K562 (cell line): ENCODE data around the gene CHCHD1. TPM values are rescaled to one million over a fixed set of nuclear protein-coding genes. Genes with fewer than 3 reads are reported as not detected.

Source experiments
- ATAC-seq: fragments of 200-7000 bp; cut with Tn5 transposase; 3 replicates; pipeline ENCODE4 v1.9.1; 2020; ENCODE audit warnings: moderate library complexity
- BruUV-seq: library from RNA; stranded (reverse); fragments of 400-500 nt; replicated peaks from 2 replicates; lab custom pipeline; 2021; lab: Mats Ljungman, UMichigan
- CTCF ChIA-PET: fragments of 300-600 bp; formaldehyde crosslinking; extraction: SDS; loops from one replicate; lab custom pipeline; 2021; ENCODE audit warnings: low intra/inter-chr PET ratio; lab: Yijun Ruan, JAX
- POLR2A ChIA-PET: fragments of 300-600, 350-650 bp; sonication (Branson Sonifier 250); formaldehyde crosslinking; extraction: SDS; loops from one replicate; lab custom pipeline; 2021; ENCODE audit warnings: antibody characterized with exemption, inconsistent platforms; lab: Yijun Ruan, JAX
- DNase-seq, 4 experiments: peaks; one replicate each; pipeline versions ENCODE4 v3.0.0 to v3.0.0-alpha.2; 2011 to 2018; ENCODE audit warnings: low spot score in 3 of 4, mixed read lengths in 3 of 4; ENCODE audit errors: extremely low read depth in 1 of 4
- FAIRE-seq: peaks from 2 replicates; lab custom pipeline; 2011; peaks lifted over from hg19 to GRCh38; lab: Jason Lieb, UNC
- H2AFZ ChIP-seq: 2 replicates; pipeline ENCODE4 v1.6.0; 2011; ENCODE audit warnings: low read depth, low read length, control low read depth, inconsistent platforms
- H3K27ac ChIP-seq: fragments of 200-600 bp; 3 replicates; pipeline ENCODE4 v1.8.0; 2011; ENCODE audit warnings: low read depth, mild to moderate bottlenecking, control low read depth, inconsistent platforms, low read length, moderate library complexity, mixed read lengths; ENCODE audit errors: extremely low read depth
- H3K27me3 ChIP-seq, 2 experiments: fragments of 300-600 bp in 1 of 2; 2 replicates in 1 of 2; 3 replicates in 1 of 2; pipeline versions ENCODE4 v1.6.0 to v1.8.0; 2011; ENCODE audit warnings: inconsistent platforms in 2 of 2, low read length in 2 of 2, mild to moderate bottlenecking in 1 of 2, mixed read lengths in 1 of 2, moderate library complexity in 1 of 2; ENCODE audit not compliant: control insufficient read depth in 2 of 2, insufficient read depth in 2 of 2
- H3K36me3 ChIP-seq: fragments of 300-600 bp; 3 replicates; pipeline ENCODE4 v1.8.0; 2011; ENCODE audit warnings: mild to moderate bottlenecking, low read length, inconsistent platforms; ENCODE audit not compliant: control insufficient read depth, insufficient read depth
- H3K4me1 ChIP-seq, 2 experiments: fragments of 200-600 bp in 1 of 2; replicated peaks in 1 of 2; 2 replicates in 1 of 2; 3 replicates in 1 of 2; pipeline versions ENCODE4 v1.5.1 to v1.8.0; 2011; ENCODE audit warnings: inconsistent platforms in 2 of 2, low read length in 2 of 2, mild to moderate bottlenecking in 1 of 2, mixed read lengths in 1 of 2, moderate library complexity in 1 of 2; ENCODE audit not compliant: control insufficient read depth in 2 of 2, insufficient read depth in 2 of 2
- H3K4me2 ChIP-seq: 2 replicates; pipeline ENCODE4 v1.6.1; 2011; ENCODE audit warnings: low read length, control low read depth, inconsistent platforms, mixed read lengths; ENCODE audit not compliant: insufficient read depth
- H3K4me3 ChIP-seq: fragments of 200-600 bp; sonication (generic), shearing (Covaris generic); 2 replicates; pipeline ENCODE4 v1.5.1; 2016; ENCODE audit warnings: control low read depth, inconsistent platforms
- H3K79me2 ChIP-seq: fragments of 200-600 bp; 3 replicates; pipeline ENCODE4 v1.8.0; 2011; ENCODE audit warnings: low read length, inconsistent platforms; ENCODE audit not compliant: control insufficient read depth, insufficient read depth
- H3K9ac ChIP-seq, 2 experiments: 2 replicates each; pipeline versions ENCODE4 v1.6.0 to v1.6.1; 2011; ENCODE audit warnings: low read depth in 2 of 2, low read length in 2 of 2, control low read depth in 1 of 2, inconsistent platforms in 1 of 2, mild to moderate bottlenecking in 1 of 2, mixed read lengths in 1 of 2; ENCODE audit not compliant: insufficient read depth in 1 of 2
- H3K9me1 ChIP-seq: one replicate; pipeline ENCODE4 v1.6.0; 2011; ENCODE audit warnings: inconsistent platforms, mild to moderate bottlenecking, low read length, moderate library complexity; ENCODE audit not compliant: control insufficient read depth, insufficient read depth
- H3K9me3 ChIP-seq: replicated peaks from 2 replicates; pipeline ENCODE4 v1.5.1; 2011; ENCODE audit warnings: low read depth, low read length, inconsistent platforms; ENCODE audit not compliant: control insufficient read depth, insufficient read depth
- H4K20me1 ChIP-seq: replicated peaks from 2 replicates; pipeline ENCODE4 v1.6.1; 2011; ENCODE audit warnings: low read length, inconsistent platforms, mixed read lengths; ENCODE audit not compliant: control insufficient read depth, insufficient read depth
- CAMTA2 ChIP-seq: fragments of 250-450 bp; sonication (Bioruptor Pico); conservative IDR thresholded peaks from 2 replicates; pipeline ENCODE4 v1.5.1; 2022
- CBX5 ChIP-seq: IDR thresholded peaks from 2 replicates; pipeline ENCODE4 v1.6.1; 2014; ENCODE audit warnings: low read depth, borderline replicate concordance
- GTF2A2 ChIP-seq: IDR thresholded peaks from 2 replicates; pipeline ENCODE4 v1.6.1; 2016; ENCODE audit warnings: mild to moderate bottlenecking, missing genetic modification characterization, missing compliant biosample characterization
- HMG20B ChIP-seq: fragments of 250-450 bp; sonication (Bioruptor Pico); IDR thresholded peaks from 2 replicates; pipeline ENCODE4 v1.5.0; 2021; ENCODE audit warnings: mild to moderate bottlenecking
- HNRNPLL ChIP-seq: fragments of 200-400 bp; formaldehyde crosslinking; IDR thresholded peaks from 2 replicates; pipeline ENCODE4 v1.6.1; 2017; ENCODE audit warnings: low read length, low read depth, mild to moderate bottlenecking; ENCODE audit not compliant: poor library complexity, severe bottlenecking
- KDM5B ChIP-seq: fragments of 200-600 bp; sonication (generic); IDR thresholded peaks from 2 replicates; pipeline ENCODE4 v1.6.1; 2012; ENCODE audit warnings: low read depth, mild to moderate bottlenecking, moderate library complexity, low read length, control low read depth, inconsistent platforms; ENCODE audit not compliant: insufficient replicate concordance
- NBN ChIP-seq: fragments of 450-650 bp; IDR thresholded peaks from 2 replicates; pipeline ENCODE4 v1.6.1; 2016; ENCODE audit warnings: low read depth, mild to moderate bottlenecking
- PHTF2 ChIP-seq: fragments of 250-450 bp; sonication (Bioruptor Pico); IDR thresholded peaks from 2 replicates; pipeline ENCODE4 v1.5.0; 2021; ENCODE audit warnings: mild to moderate bottlenecking
- RNF2 ChIP-seq: sonication (generic); IDR thresholded peaks from 2 replicates; pipeline ENCODE4 v1.6.1; 2016
- TEAD4 ChIP-seq, 2 experiments: sonication (generic) in 1 of 2; formaldehyde crosslinking in 1 of 2; IDR thresholded peaks; 2 replicates each; pipeline versions ENCODE4 v1.6.1 to v1.8.0; 2012 to 2022; ENCODE audit warnings: borderline replicate concordance in 1 of 2, inconsistent platforms in 1 of 2, low read length in 1 of 2, mild to moderate bottlenecking in 1 of 2, missing genetic modification reagents in 1 of 2
- ZKSCAN8 ChIP-seq: fragments of 200-800 bp; sonication (Bioruptor generic); IDR thresholded peaks from 2 replicates; pipeline ENCODE4 v1.6.1; 2016; ENCODE audit warnings: missing genetic modification characterization, missing compliant biosample characterization
- WGBS: fragments of 100-300 bp; shearing (Covaris generic); methylation state at CpG from one replicate; pipeline ENCODE4 v1.1.6; 2016; ENCODE audit warnings: low coverage, mixed read lengths; ENCODE audit not compliant: insufficient coverage; ENCODE audit errors: missing lambda C conversion rate; 5-methylcytosine and 5-hydroxymethylcytosine counted together
- in situ Hi-C: fragments of 300-500 bp; cut with MboI; formaldehyde crosslinking; loops from 4 replicates; pipeline ENCODE4 v1.15.0; 2018; ENCODE audit warnings: inconsistent platforms, mixed read lengths
- intact Hi-C: fragments of 100-400 bp; cut with micrococcal nuclease; formaldehyde crosslinking; loops from 2 replicates; pipeline ENCODE4 v1.14.2; 2022
- polyA plus RNA-seq, 8 experiments: library from polyadenylated mRNA; depleted of rRNA in 4 of 8; stranded (reverse) in 5 of 8; unstranded in 3 of 8; fragments of >200 nt; fragmentation: Nextera tagmentation in 2 of 8; fragmentation: Illumina TruSeq in 1 of 8; extraction: Ambion mirVana in 2 of 8; extraction: Trizol in 1 of 8; gene quantifications; 2 replicates each; pipeline versions ENCODE4 v1.2.1 to v1.2.3, GENCODE V29; 2011 to 2014; ENCODE audit warnings: inconsistent platforms in 1 of 8, missing spikeins in 1 of 8
- total RNA-seq, 7 experiments: library from RNA; depleted of rRNA in 6 of 7; stranded (reverse); fragments of >200 nt in 6 of 7; fragmentation: Illumina TruSeq in 2 of 7; extraction: Trizol in 2 of 7; gene quantifications; 2 replicates each; pipeline versions ENCODE4 v1.2.1 to v1.2.3, GENCODE V29; 2011 to 2021; ENCODE audit warnings: low replicate concordance in 1 of 7
- TF ChIP-seq, protein P1 (sequence below), 2 experiments: fragments of 450-650 bp; conservative IDR thresholded peaks; 2 replicates each; pipeline ENCODE4 v1.6.1; 2017; ENCODE audit warnings: mild to moderate bottlenecking in 2 of 2, moderate library complexity in 2 of 2

The CHCHD1 gene
- total and polyA plus RNA-seq, 9 of the 15 experiments (the other 6 are each of a cell fraction or from before 2014, with no cell fraction given) = 52.9 to 126 (median 83.4) TPM

DNA sequence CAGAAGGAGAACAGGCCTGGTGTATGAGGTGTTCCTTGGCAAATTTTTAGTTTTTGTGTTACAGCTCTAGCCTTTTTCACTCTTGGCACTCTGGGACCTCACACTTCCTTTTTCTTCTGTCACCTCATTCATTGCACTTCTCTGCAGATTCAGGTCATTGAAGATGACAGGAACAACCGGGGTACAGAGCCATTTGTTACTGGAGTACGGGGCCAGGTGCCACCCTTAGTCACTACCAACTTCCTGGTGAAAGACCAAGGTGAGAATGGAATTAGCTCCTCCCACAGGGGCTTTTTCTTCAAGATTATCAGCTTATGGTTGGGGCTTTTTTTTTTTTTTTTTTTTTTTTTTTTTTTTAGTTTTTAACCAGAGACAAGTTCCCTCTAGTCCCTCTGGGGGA lies 18.5 kb upstream of the CHCHD1 start:
- CTCF ChIA-PET = no interaction called here
- intact Hi-C loops = no loop called here
- no peak overlapping the region for H2AFZ ChIP-seq
- no peak for FAIRE-seq
- no peak for TF ChIP-seq GTF2A2 (tag)
- no peak for TF ChIP-seq RNF2
- TF ChIP-seq ZKSCAN8 (CRISPR knock-in tag) = no peak
- TF ChIP-seq, all 486 proteins: peak for 0
- 91% methylated on average over 2 of the region's 2 CpGs for WGBS
- peaks cover 94% of the 10 kb centered on the region for H3K36me3 ChIP-seq
- ATAC-seq (no peak), DNase-seq (no peak)
- H3K9me1 ChIP-seq = peaks cover 3% of the 10 kb centered on the region
- in situ Hi-C loops = no loop called here
- POLR2A ChIA-PET = interaction anchor here (0.6 to 9.9 kb wide), 6 partner anchors 7 to 1793 kb away, joined by 3 to 137 read pairs (median 4); partner anchors contain the start of gene SEC24C
- H3K79me2 ChIP-seq = 0 out of 3 replicates have a peak, but pooled peaks cover 2% of the 10 kb centered on the region
- no peak overlapping the region for H3K4me2 ChIP-seq
- H3K27me3 ChIP-seq = no peaks in the 10 kb centered on the region
- H3K27ac ChIP-seq = no peak overlapping the region
- H3K9ac ChIP-seq = no peak overlapping the region
- peaks cover 0 to 6% of the 10 kb centered on the region in 2 experiments; a peak in 2 of 5 replicates for H3K4me1 ChIP-seq
- no peaks in the 10 kb centered on the region for H3K9me3 ChIP-seq
- H3K4me3 ChIP-seq = no peak overlapping the region
- no peaks in the 10 kb centered on the region for H4K20me1 ChIP-seq
- BruUV-seq = no TSS peak

DNA sequence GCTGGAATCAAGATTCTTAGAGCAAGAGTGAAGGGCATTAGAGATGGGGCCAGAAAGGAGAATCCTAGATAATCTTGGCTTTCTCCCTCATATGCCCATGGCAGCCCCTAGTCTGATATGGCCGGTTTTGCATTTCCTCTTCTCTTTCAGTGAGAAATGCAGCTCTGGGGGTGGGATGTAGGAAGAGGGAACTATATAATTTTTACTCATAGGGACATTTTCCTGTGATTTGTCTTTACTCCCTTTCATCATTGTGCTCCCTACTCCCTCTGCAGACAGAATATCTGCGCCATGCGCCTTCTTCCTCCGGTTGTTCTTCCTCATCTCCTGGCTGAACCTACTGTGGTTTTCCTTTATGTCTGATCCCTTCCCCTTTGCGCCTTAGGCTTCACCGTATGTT lies 16.8 kb upstream of the CHCHD1 start:
- CTCF ChIA-PET = no interaction called here
- Histone ChIP-seq H3K79me2 (no peaks in the 10 kb centered on the region), H3K9me1 (peaks cover 3% of the 10 kb centered on the region), H3K27me3 (no peaks in the 10 kb centered on the region), H3K27ac (no peak overlapping the region), H3K9me3 (no peaks in the 10 kb centered on the region), H3K4me2 (no peak overlapping the region), H3K36me3 (peaks cover 94% of the 10 kb centered on the region), H3K4me3 (no peak overlapping the region), H3K9ac (no peak overlapping the region), H2AFZ (no peak overlapping the region), H4K20me1 (no peaks in the 10 kb centered on the region), H3K4me1 (peaks cover 0 to 1% of the 10 kb centered on the region in 2 experiments; a peak in 2 of 5 replicates)
- POLR2A ChIA-PET = interaction anchor here (0.6 to 11.0 kb wide), 4 partner anchors 6 to 704 kb away, joined by 3 to 137 read pairs (median 12); partner anchors contain the start of gene SEC24C
- no TSS peak for BruUV-seq
- WGBS = 88% methylated on average over 6 of the region's 6 CpGs
- FAIRE-seq (no peak), DNase-seq (no peak), ATAC-seq (no peak)
- no peak for TF ChIP-seq CAMTA2 (CRISPR knock-in tag)
- no peak for TF ChIP-seq KDM5B
- TF ChIP-seq NBN = no peak
- TF ChIP-seq CBX5 = no peak
- TF ChIP-seq, protein P1, sequence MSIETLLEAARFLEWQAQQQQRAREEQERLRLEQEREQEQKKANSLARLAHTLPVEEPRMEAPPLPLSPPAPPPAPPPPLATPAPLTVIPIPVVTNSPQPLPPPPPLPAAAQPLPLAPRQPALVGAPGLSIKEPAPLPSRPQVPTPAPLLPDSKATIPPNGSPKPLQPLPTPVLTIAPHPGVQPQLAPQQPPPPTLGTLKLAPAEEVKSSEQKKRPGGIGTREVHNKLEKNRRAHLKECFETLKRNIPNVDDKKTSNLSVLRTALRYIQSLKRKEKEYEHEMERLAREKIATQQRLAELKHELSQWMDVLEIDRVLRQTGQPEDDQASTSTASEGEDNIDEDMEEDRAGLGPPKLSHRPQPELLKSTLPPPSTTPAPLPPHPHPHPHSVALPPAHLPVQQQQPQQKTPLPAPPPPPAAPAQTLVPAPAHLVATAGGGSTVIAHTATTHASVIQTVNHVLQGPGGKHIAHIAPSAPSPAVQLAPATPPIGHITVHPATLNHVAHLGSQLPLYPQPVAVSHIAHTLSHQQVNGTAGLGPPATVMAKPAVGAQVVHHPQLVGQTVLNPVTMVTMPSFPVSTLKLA (conservative IDR thresholded peaks at IDR 0.05) = no peak
- no peak for TF ChIP-seq HMG20B (CRISPR knock-in tag)
- no peak for TF ChIP-seq PHTF2 (CRISPR knock-in tag)
- TF ChIP-seq HNRNPLL = no peak
- no peak for TF ChIP-seq TEAD4 (IDR thresholded peaks at IDR 0.05; ENCODE audit: low read length)
- TF ChIP-seq TEAD4 (CRISPR knock-in tag; IDR thresholded peaks at IDR 0.05; ENCODE audit: borderline replicate concordance) = no peak
- intact Hi-C loops = no loop called here
- in situ Hi-C loops = no loop called here
